Epithelial cell of esophagus (primary cell): Measurements from ENCODE around the gene FAM234A.
"Not testable (repeated sequence)": the region's sequence is repeated elsewhere in the genome, so short reads cannot be mapped to it uniquely, and the experiment has no call there.

Experiments used
- DNase-seq: peaks from one replicate; pipeline ENCODE4 v3.0.0; 2010; ENCODE audit warnings: low read depth
- H3K4me3 ChIP-seq: 2 replicates; pipeline ENCODE4 v1.5.1; 2011; ENCODE audit warnings: mild to moderate bottlenecking, low read length, control low read depth
- TF ChIP-seq, protein P1 (sequence below): IDR thresholded peaks from 2 replicates; pipeline ENCODE4 v1.5.1; 2011; ENCODE audit warnings: low read depth, mild to moderate bottlenecking, low read length, control low read depth, inconsistent platforms; ENCODE audit not compliant: insufficient read depth; ENCODE audit errors: missing control alignments

Gene FAM234A

DNA sequence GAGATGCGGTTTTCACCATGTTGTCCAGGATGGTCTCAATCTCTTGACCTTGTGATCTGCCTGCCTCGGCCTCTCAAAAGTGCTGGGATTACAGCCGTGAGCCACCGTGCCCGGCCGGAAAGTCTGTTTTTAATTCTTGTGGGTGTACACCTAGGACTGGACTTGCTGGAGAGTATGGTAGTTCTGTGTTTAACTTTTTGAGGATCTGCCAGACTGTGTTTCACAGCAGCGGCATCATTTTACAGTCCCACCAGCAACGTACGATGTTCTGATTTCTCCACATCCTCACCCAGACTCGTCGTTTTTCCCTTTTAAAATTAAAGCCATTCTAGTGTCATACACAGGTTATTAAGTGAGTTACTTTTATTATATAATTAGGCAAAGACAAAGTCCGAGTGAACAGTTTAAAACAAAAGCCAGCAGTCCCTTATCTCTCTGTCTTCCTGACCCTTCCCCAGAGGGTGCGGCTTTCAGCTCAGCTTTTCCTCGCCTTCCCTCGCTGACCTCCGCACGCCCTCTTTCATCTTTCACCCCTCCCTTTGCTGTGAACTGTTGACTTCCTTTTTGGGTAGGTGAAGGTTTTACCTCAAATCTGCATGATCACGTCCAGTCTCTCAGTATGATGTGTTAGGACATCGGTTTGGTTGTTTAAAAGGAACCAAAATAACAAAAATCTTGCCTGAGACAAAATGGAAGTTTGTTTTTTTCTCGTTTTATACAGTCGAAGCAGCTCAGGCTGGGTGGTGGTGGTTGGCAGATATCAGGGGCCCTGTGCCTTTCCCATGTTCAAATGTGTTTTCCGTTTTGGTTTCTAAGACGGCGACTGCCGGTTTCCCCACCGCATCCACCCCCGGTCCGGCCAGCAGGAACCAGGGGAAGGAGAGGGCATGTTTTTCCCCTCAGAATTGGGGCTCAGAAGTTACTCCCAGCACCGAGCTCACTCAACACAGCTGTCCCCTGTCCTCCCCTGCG lies 18.0 kb downstream of the FAM234A start:
- DNase-seq, result no peak
- TF ChIP-seq, protein P1, sequence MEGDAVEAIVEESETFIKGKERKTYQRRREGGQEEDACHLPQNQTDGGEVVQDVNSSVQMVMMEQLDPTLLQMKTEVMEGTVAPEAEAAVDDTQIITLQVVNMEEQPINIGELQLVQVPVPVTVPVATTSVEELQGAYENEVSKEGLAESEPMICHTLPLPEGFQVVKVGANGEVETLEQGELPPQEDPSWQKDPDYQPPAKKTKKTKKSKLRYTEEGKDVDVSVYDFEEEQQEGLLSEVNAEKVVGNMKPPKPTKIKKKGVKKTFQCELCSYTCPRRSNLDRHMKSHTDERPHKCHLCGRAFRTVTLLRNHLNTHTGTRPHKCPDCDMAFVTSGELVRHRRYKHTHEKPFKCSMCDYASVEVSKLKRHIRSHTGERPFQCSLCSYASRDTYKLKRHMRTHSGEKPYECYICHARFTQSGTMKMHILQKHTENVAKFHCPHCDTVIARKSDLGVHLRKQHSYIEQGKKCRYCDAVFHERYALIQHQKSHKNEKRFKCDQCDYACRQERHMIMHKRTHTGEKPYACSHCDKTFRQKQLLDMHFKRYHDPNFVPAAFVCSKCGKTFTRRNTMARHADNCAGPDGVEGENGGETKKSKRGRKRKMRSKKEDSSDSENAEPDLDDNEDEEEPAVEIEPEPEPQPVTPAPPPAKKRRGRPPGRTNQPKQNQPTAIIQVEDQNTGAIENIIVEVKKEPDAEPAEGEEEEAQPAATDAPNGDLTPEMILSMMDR, result no peak
- H3K4me3 ChIP-seq, result no peak overlapping the region

- no peak overlapping the region for H3K4me3 ChIP-seq
- TF ChIP-seq, protein P1, result no peak
- no peak for DNase-seq
These were observed 19.2 kb downstream of the FAM234A start for GRCh38 chr16:253833-254232.

GRCh38 chr16:254461-254860 lies 19.8 kb downstream of the FAM234A start:
- H3K4me3 ChIP-seq, result no peak overlapping the region
- TF ChIP-seq, protein P1, result no peak
- DNase-seq, result no peak

DNA sequence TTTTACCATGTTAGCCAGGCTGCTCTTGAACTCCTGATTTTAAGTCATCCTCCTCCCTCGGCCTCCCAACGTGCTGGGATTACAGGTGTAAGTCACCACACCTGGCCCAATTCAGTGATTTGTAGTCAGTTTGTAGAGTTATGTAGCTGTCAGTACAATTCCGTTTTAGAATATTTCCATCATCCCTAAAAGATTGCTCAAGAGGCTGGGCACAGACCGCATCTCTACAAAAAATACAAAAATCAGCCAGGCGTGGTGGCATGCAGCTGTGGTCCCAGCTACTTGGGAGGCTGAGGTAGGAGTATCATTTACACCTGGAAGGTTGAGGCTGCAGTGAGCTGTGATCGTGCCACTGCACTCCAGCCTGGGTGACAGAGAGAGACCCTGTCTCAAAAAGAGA lies 20.6 kb downstream of the FAM234A start:
- no peak overlapping the region for H3K4me3 ChIP-seq
- no peak for DNase-seq
- TF ChIP-seq, protein P1, result no peak

- not testable (repeated sequence) for H3K4me3 ChIP-seq, DNase-seq
These were observed 23.5 kb downstream of the FAM234A start for GRCh38 chr16:258091-258490.

DNA sequence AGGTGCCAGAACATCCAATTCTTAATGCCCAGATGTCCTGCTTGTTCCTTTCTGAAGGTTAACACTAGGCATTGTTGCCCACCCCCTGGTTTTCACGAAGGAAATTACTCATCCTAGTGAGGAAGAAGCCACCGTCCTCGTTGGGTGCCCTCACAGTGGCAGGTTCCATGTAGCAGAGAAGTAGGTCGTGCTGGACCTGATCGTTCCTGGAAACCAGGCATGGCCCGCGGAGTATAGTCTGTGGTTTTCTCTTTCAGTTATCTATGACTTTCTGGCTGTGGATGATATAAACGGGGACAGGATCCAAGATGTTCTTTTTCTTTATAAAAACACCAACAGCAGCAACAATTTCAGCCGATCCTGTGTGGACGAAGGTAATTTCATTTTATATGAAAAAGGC lies 24.6 kb downstream of the FAM234A start:
- no peak for DNase-seq
- no peak overlapping the region for H3K4me3 ChIP-seq
- TF ChIP-seq, protein P1, result no peak

DNA sequence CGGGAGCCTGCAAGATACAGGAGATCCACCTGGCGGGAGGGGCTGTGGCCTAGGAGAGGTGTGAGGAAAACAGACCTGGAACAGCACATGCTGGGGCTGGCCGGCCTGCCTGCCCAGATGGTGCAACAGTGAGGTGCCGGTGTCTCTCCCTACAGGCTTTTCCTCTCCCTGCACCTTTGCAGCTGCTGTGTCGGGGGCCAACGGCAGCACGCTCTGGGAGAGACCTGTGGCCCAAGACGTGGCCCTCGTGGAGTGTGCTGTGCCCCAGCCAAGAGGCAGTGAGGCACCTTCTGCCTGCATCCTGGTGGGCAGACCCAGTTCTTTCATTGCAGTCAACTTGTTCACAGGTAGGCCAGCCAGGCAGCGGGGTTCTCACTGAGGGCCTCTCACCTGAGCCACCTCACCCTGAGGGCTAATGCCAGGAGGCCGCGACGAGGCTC lies 25.2 kb downstream of the FAM234A start:
- TF ChIP-seq, protein P1, result no peak
- no peak for DNase-seq
- H3K4me3 ChIP-seq, result no peak overlapping the region
